Measurements from ENCODE around the gene FXYD3. TPM values are rescaled to one million over a fixed set of nuclear protein-coding genes. Genes with fewer than 3 reads are reported as not detected.

FXYD3 gene
- total RNA-seq, 1 experiment from 2014 or later = 17.4 TPM

GRCh38 chr19:35116072-35116801, 614 bp downstream of the FXYD3 start:
- peaks cover 18 to 41% of the 10 kb centered on the region in 2 experiments for H3K4me1 ChIP-seq (ENCODE audit: control insufficient read depth in 1 of 2, insufficient read depth in 2 of 2, low read length in 2 of 2)
- RAD21 ChIA-PET (ENCODE audit: low non-redundant PET in 1 of 2, low total read pairs in 2 of 2, uncharacterized antibody in 2 of 2, unreplicated experiment in 2 of 2) = no interaction called here
- no peaks in the 10 kb centered on the region for H3K9me2 ChIP-seq (ENCODE audit: insufficient read depth)
- ATAC-seq = peak; percentile 47
- DNase-seq (ENCODE audit: low read depth, low spot score) = no peak
- no peak overlapping the region; the same call in 1 of the 2 replicates for H3K27ac ChIP-seq (ENCODE audit: low read depth, low read length)
- H3K36me3 ChIP-seq (ENCODE audit: control insufficient read depth in 1 of 2, insufficient read depth in 2 of 2, low read length in 2 of 2) = no peaks in the 10 kb centered on the region
- intact Hi-C loops (cut with micrococcal nuclease) = no loop called here
- H3K79me2 ChIP-seq (ENCODE audit: insufficient read depth, low read length) = no peaks in the 10 kb centered on the region
- CTCF ChIA-PET = interaction anchor here (0.6 to 2.3 kb wide), 5 partner anchors 8 to 72 kb away, joined by 3 to 11 read pairs (median 7); partner anchors contain the start of gene LGI4
- peak overlapping the region; percentile 48 for H3K9ac ChIP-seq (ENCODE audit: low read length)
- no peaks in the 10 kb centered on the region for H3K9me3 ChIP-seq (ENCODE audit: control insufficient read depth in 1 of 2, insufficient read depth in 1 of 2, low read depth in 1 of 2, low read length in 2 of 2)
- H3K27me3 ChIP-seq (ENCODE audit: insufficient read depth, low read length) = no peaks in the 10 kb centered on the region
- peak overlapping the region; percentile 81 for H3K4me2 ChIP-seq (ENCODE audit: low read length)
- BruUV-seq (replicated peaks) = TSS peak; percentile 71
- peak overlapping the region; percentile 38 to 54 for H3K4me3 ChIP-seq (replicated peaks in 1 of 2; ENCODE audit: low read depth in 1 of 2, low read length in 2 of 2)
- POLR2A ChIA-PET = interaction anchor here (0.7 kb wide), 2 partner anchors 8 to 25 kb away, joined by 3 read pairs; no protein-coding TSS in a partner anchor
- H2AFZ ChIP-seq (ENCODE audit: low read depth, low read length, poor library complexity, severe bottlenecking) = peak overlapping the region; percentile 36
- H4K20me1 ChIP-seq (ENCODE audit: insufficient read depth) = no peaks in the 10 kb centered on the region
- no peak for TF ChIP-seq FOSL1 (IDR thresholded peaks at IDR 0.05; ENCODE audit: low read depth)
- TF ChIP-seq SIN3A (IDR thresholded peaks at IDR 0.05; ENCODE audit: low read depth) = no peak
- no peak for TF ChIP-seq RAD21 (IDR thresholded peaks at IDR 0.05; ENCODE audit: low read depth)
- peak; percentile 46 for TF ChIP-seq POLR2AphosphoS5 (IDR thresholded peaks at IDR 0.05; ENCODE audit: low read depth, low read length)

- ChIA-PET CTCF (no interaction called here), RAD21 (ENCODE audit: low non-redundant PET in 1 of 2, low total read pairs in 2 of 2, uncharacterized antibody in 2 of 2, unreplicated experiment in 2 of 2) (no interaction called here), POLR2A (no interaction called here)
- BruUV-seq (replicated peaks) = no TSS peak
- no peak for DNase-seq (ENCODE audit: low read depth, low spot score)
- Histone ChIP-seq H3K27me3 (ENCODE audit: insufficient read depth, low read length) (no peaks in the 10 kb centered on the region), H3K9ac (ENCODE audit: low read length) (no peak overlapping the region), H3K79me2 (ENCODE audit: insufficient read depth, low read length) (no peaks in the 10 kb centered on the region), H3K4me2 (ENCODE audit: low read length) (no peak overlapping the region), H4K20me1 (ENCODE audit: insufficient read depth) (no peaks in the 10 kb centered on the region), H3K27ac (ENCODE audit: low read depth, low read length) (no peak overlapping the region), H3K9me2 (ENCODE audit: insufficient read depth) (no peaks in the 10 kb centered on the region), H2AFZ (ENCODE audit: low read depth, low read length, poor library complexity, severe bottlenecking) (no peak overlapping the region), H3K36me3 (ENCODE audit: control insufficient read depth in 1 of 2, insufficient read depth in 2 of 2, low read length in 2 of 2) (no peaks in the 10 kb centered on the region), H3K9me3 (ENCODE audit: control insufficient read depth in 1 of 2, insufficient read depth in 1 of 2, low read depth in 1 of 2, low read length in 2 of 2) (no peaks in the 10 kb centered on the region), H3K4me3 (replicated peaks in 1 of 2; ENCODE audit: low read depth in 1 of 2, low read length in 2 of 2) (no peak overlapping the region), H3K4me1 (ENCODE audit: control insufficient read depth in 1 of 2, insufficient read depth in 2 of 2, low read length in 2 of 2) (peaks cover 18 to 42% of the 10 kb centered on the region in 2 experiments)
- intact Hi-C loops (cut with micrococcal nuclease) = no loop called here
- no peak for TF ChIP-seq SP1 (IDR thresholded peaks at IDR 0.05; ENCODE audit: low read depth)
- no peak for TF ChIP-seq YY1 (IDR thresholded peaks at IDR 0.05; ENCODE audit: extremely low read depth, insufficient replicate concordance, low read depth, low read length)
- no peak for TF ChIP-seq REST (IDR thresholded peaks at IDR 0.05; ENCODE audit: low read depth)
- no peak for TF ChIP-seq FOSL1 (IDR thresholded peaks at IDR 0.05; ENCODE audit: low read depth)
- no peak for TF ChIP-seq SIN3A (IDR thresholded peaks at IDR 0.05; ENCODE audit: low read depth)
- no peak for TF ChIP-seq MAX (IDR thresholded peaks at IDR 0.05)
- no peak for TF ChIP-seq RAD21 (IDR thresholded peaks at IDR 0.05; ENCODE audit: low read depth)
- TF ChIP-seq TCF7L2 (IDR thresholded peaks at IDR 0.05; ENCODE audit: borderline replicate concordance, extremely low read depth, insufficient read depth, insufficient read length) = no peak
- no peak for TF ChIP-seq ZNF274 (IDR thresholded peaks at IDR 0.05; ENCODE audit: low read depth, low read length)
- ATAC-seq = no peak
Observed at GRCh38 chr19:35117116-35117515, 1.5 kb downstream of the FXYD3 start.

Data from HCT116 (cell line).